KMS-11 (cell line): Measurements from ENCODE around the gene PRR14.

Source experiments
- H2AFZ ChIP-seq: fragments of 200-600 bp; sonication (generic); 2 replicates; pipeline ENCODE4 v1.6.1; 2016; ENCODE audit warnings: antibody characterized with exemption, mixed run types, low read depth
- H3K27ac ChIP-seq: fragments of 200-600 bp; sonication (generic); 2 replicates; pipeline ENCODE4 v1.6.1; 2016; ENCODE audit warnings: mild to moderate bottlenecking, mixed run types
- H3K27me3 ChIP-seq: fragments of 200-600 bp; sonication (generic); 2 replicates; pipeline ENCODE4 v1.6.1; 2017; ENCODE audit warnings: mild to moderate bottlenecking, low read depth, mixed run types, moderate library complexity; ENCODE audit not compliant: insufficient read depth
- H3K36me3 ChIP-seq: fragments of 200-600 bp; sonication (generic); 2 replicates; pipeline ENCODE4 v1.6.1; 2017; ENCODE audit warnings: mild to moderate bottlenecking, mixed run types; ENCODE audit not compliant: insufficient read depth
- H3K4me1 ChIP-seq: fragments of 200-600 bp; sonication (generic); 2 replicates; pipeline ENCODE4 v1.6.1; 2016; ENCODE audit warnings: mild to moderate bottlenecking, low read depth, mixed run types; ENCODE audit not compliant: poor library complexity, severe bottlenecking
- H3K4me2 ChIP-seq: fragments of 200-600 bp; sonication (generic); 2 replicates; pipeline ENCODE4 v1.7.0; 2016; ENCODE audit warnings: mild to moderate bottlenecking, mixed run types
- H3K4me3 ChIP-seq: fragments of 200-600 bp; sonication (generic); IDR thresholded peaks from 2 replicates; pipeline ENCODE4 v1.6.1; 2017; ENCODE audit warnings: low read depth, low read length, mixed read lengths; ENCODE audit not compliant: insufficient read depth
- H3K79me2 ChIP-seq: fragments of 200-600 bp; sonication (generic); 2 replicates; pipeline ENCODE4 v1.6.1; 2016; ENCODE audit warnings: low read depth, mixed run types; ENCODE audit not compliant: insufficient read depth
- H3K9ac ChIP-seq: fragments of 200-600 bp; sonication (generic); 2 replicates; pipeline ENCODE4 v1.6.1; 2016; ENCODE audit warnings: mild to moderate bottlenecking, mixed run types
- H4K20me1 ChIP-seq: fragments of 200-600 bp; sonication (generic); 2 replicates; pipeline ENCODE4 v1.6.1; 2016; ENCODE audit warnings: mild to moderate bottlenecking, mixed run types; ENCODE audit not compliant: insufficient read depth
- CTCF ChIP-seq: fragments of 200-600 bp; sonication (generic); conservative IDR thresholded peaks from 2 replicates; pipeline ENCODE4 v1.6.1; 2017; ENCODE audit warnings: low read depth, mild to moderate bottlenecking, antibody characterized with exemption, low read length, moderate library complexity, mixed read lengths

PRR14 gene

GRCh38 chr16:30663820-30664219, 13.1 kb downstream of the PRR14 start:
- Histone ChIP-seq H3K27ac (no peak overlapping the region), H3K79me2 (peaks cover 43% of the 10 kb centered on the region), H3K36me3 (peaks cover 5% of the 10 kb centered on the region; the same call in 1 of the 2 replicates), H3K4me1 (peaks cover 28% of the 10 kb centered on the region), H3K9ac (no peak overlapping the region), H4K20me1 (no peaks in the 10 kb centered on the region; the same call in 1 of the 2 replicates), H2AFZ (no peak overlapping the region), H3K27me3 (no peaks in the 10 kb centered on the region), H3K4me2 (no peak overlapping the region), H3K4me3 (no peak overlapping the region)
- no peak for TF ChIP-seq CTCF

- H3K4me3 ChIP-seq: no peak overlapping the region
- no peak overlapping the region for H3K27ac ChIP-seq
- no peak for TF ChIP-seq CTCF
- no peaks in the 10 kb centered on the region for H3K27me3 ChIP-seq
- peaks cover 5% of the 10 kb centered on the region; the same call in 1 of the 2 replicates for H3K36me3 ChIP-seq
- no peak overlapping the region for H3K4me2 ChIP-seq
- peaks cover 28% of the 10 kb centered on the region for H3K4me1 ChIP-seq
- no peak overlapping the region for H2AFZ ChIP-seq
- H4K20me1 ChIP-seq: no peaks in the 10 kb centered on the region; the same call in 1 of the 2 replicates
- H3K9ac ChIP-seq: no peak overlapping the region
- H3K79me2 ChIP-seq: peaks cover 42% of the 10 kb centered on the region
These were observed 13.9 kb downstream of the PRR14 start for GRCh38 chr16:30664616-30665109.

- H4K20me1 ChIP-seq: no peaks in the 10 kb centered on the region; the same call in 1 of the 2 replicates
- H3K4me1 ChIP-seq: peaks cover 28% of the 10 kb centered on the region
- no peaks in the 10 kb centered on the region for H3K27me3 ChIP-seq
- H3K9ac ChIP-seq: no peak overlapping the region
- no peak overlapping the region for H2AFZ ChIP-seq
- H3K36me3 ChIP-seq: peaks cover 5% of the 10 kb centered on the region; the same call in 1 of the 2 replicates
- H3K27ac ChIP-seq: no peak overlapping the region
- no peak overlapping the region for H3K4me3 ChIP-seq
- no peak for TF ChIP-seq CTCF
- peaks cover 36% of the 10 kb centered on the region for H3K79me2 ChIP-seq
- H3K4me2 ChIP-seq: no peak overlapping the region
These were observed 14.5 kb downstream of the PRR14 start for GRCh38 chr16:30665155-30665829.

GRCh38 chr16:30665830-30666190, 15.1 kb downstream of the PRR14 start:
- no peak overlapping the region for H2AFZ ChIP-seq
- no peak overlapping the region for H3K4me2 ChIP-seq
- H3K79me2 ChIP-seq: peaks cover 30% of the 10 kb centered on the region
- no peaks in the 10 kb centered on the region for H3K27me3 ChIP-seq
- H3K4me3 ChIP-seq: no peak overlapping the region
- no peak overlapping the region for H3K27ac ChIP-seq
- no peak overlapping the region for H3K9ac ChIP-seq
- H4K20me1 ChIP-seq: no peaks in the 10 kb centered on the region; the same call in 1 of the 2 replicates
- TF ChIP-seq CTCF: no peak
- peaks cover 5% of the 10 kb centered on the region; the same call in 1 of the 2 replicates for H3K36me3 ChIP-seq
- H3K4me1 ChIP-seq: peaks cover 28% of the 10 kb centered on the region
